Measurements from ENCODE around the gene SUPT6H. TPM values are rescaled to one million over a fixed set of nuclear protein-coding genes. Genes with fewer than 3 reads are reported as not detected.
"Not testable (repeated sequence)": the region's sequence is repeated elsewhere in the genome, so short reads cannot be mapped to it uniquely, and the experiment has no call there.

The SUPT6H gene
- total and polyA plus RNA-seq, 2 donors (not counting 1 experiment from before 2014, with no cell fraction given): 35.8 to 110 TPM

DNA sequence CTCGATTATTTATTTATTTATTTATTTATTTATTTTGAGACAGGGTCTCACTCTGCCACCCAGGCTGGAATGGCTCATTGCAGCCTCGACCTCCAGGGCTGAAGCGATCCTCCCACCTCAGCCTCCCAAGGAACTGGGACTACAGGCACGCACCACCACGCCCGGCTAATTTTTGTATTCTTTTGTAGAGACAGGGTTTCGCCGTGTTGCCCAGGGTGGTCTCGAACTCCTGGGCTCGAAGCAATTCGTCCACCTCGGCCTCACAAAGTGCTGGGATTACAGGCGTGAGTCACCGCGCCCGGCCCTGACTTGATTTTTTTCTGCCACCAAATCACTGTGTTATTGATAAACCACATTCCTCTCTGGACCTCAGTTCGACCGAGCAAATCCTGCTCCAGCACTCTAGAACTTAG, 57.0 kb downstream of the SUPT6H start:
- no peak for ATAC-seq (ENCODE audit: low read depth)
- H3K79me2 ChIP-seq (ENCODE audit: control insufficient read depth, insufficient read depth, low read length): peaks cover 27% of the 10 kb centered on the region
- peaks cover 52% of the 10 kb centered on the region for H3K4me1 Mint-ChIP-seq

DNA sequence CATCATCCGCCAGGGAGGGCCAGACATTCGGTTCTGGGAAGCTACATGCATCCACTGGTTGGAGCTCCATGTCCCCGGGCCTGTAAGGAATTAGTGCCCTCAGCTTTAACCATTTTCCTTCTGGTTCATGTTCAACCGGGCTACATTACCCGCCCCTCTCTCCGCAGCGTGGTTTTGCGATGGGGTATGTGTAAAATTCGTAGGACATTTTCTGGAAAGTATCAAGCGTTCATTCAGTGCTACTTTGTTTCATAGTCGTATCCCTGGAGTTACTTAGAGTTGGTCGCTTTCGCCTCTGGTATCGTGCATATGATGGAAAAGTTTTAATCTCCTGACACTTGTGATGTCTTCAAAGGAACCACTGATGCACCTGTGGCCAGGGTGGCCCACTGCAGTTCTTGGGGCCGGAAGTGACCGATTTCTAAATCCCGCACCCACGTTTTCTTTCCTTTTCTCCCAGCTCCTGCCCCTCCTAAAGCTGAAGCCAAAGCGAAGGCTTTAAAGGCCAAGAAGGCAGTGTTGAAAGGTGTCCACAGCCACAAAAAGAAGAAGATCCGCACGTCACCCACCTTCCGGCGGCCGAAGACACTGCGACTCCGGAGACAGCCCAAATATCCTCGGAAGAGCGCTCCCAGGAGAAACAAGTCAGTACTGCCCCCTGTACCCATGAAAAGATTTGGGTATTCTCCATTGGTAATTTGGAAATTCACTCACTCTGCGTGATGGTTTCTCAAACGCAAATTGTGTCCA, 58.4 kb downstream of the SUPT6H start:
- no peak for TF ChIP-seq EZH2 (IDR thresholded peaks at IDR 0.05; ENCODE audit: borderline replicate concordance, insufficient read depth, low read depth, low read length, poor library complexity, severe bottlenecking)
- TF ChIP-seq, protein P1, sequence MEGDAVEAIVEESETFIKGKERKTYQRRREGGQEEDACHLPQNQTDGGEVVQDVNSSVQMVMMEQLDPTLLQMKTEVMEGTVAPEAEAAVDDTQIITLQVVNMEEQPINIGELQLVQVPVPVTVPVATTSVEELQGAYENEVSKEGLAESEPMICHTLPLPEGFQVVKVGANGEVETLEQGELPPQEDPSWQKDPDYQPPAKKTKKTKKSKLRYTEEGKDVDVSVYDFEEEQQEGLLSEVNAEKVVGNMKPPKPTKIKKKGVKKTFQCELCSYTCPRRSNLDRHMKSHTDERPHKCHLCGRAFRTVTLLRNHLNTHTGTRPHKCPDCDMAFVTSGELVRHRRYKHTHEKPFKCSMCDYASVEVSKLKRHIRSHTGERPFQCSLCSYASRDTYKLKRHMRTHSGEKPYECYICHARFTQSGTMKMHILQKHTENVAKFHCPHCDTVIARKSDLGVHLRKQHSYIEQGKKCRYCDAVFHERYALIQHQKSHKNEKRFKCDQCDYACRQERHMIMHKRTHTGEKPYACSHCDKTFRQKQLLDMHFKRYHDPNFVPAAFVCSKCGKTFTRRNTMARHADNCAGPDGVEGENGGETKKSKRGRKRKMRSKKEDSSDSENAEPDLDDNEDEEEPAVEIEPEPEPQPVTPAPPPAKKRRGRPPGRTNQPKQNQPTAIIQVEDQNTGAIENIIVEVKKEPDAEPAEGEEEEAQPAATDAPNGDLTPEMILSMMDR (IDR thresholded peaks at IDR 0.05): no peak
- WGBS (ENCODE audit: insufficient coverage): 2% methylated on average over 19 of the region's 30 CpGs
- Histone ChIP-seq H3K4me3 (ENCODE audit: control extremely low read depth in 1 of 5, extremely low read depth in 1 of 5, insufficient read depth in 1 of 5, low read depth in 2 of 5, low read length in 4 of 5) (peak overlapping the region; percentile 64 to 98 (median 97)), H3K4me2 (replicated peaks; ENCODE audit: low read depth, low read length, poor library complexity, severe bottlenecking) (peak overlapping the region; percentile 83), H3K9me3 (ENCODE audit: control extremely low read depth in 1 of 3, control insufficient read depth in 2 of 3, insufficient read depth in 1 of 3, low read length in 2 of 3) (no peaks in the 10 kb centered on the region), H3K79me2 (ENCODE audit: control insufficient read depth, insufficient read depth, low read length) (peaks cover 27% of the 10 kb centered on the region), H3K4me1 (ENCODE audit: control insufficient read depth in 2 of 2, insufficient read depth in 2 of 2, low read length in 2 of 2) (peaks cover 53 to 73% of the 10 kb centered on the region in 2 donors), H2AFZ (ENCODE audit: insufficient read depth, low read depth, low read length, poor library complexity, severe bottlenecking) (peak overlapping the region; percentile 77), H3K27me3 (replicated peaks in 1 of 4; ENCODE audit: control extremely low read depth in 1 of 4, control insufficient read depth in 3 of 4, insufficient read depth in 4 of 4, low read length in 3 of 4) (peaks cover 0 to 8% (median 2%) of the 10 kb centered on the region in 4 experiments), H3K27ac (ENCODE audit: low read length in 2 of 2) (peak overlapping the region; percentile 77 to 81), H4K20me1 (ENCODE audit: control insufficient read depth, insufficient read depth, low read length, poor library complexity, severe bottlenecking) (peaks cover 51% of the 10 kb centered on the region), H3K9ac (ENCODE audit: low read length) (peak overlapping the region; percentile 86), H3K36me3 (replicated peaks in 1 of 2; ENCODE audit: control extremely low read depth in 1 of 2, control insufficient read depth in 1 of 2, extremely low read depth in 1 of 2, insufficient read depth in 2 of 2, low read length in 1 of 2) (peaks cover 0 to 39% of the 10 kb centered on the region in 2 experiments)
- Mint-ChIP-seq H3K9me3 (ENCODE audit: insufficient read depth) (no peaks in the 10 kb centered on the region), H3K4me3 (peak overlapping the region; percentile 99), H3K27me3 (no peaks in the 10 kb centered on the region), H3K4me1 (peaks cover 66% of the 10 kb centered on the region), H3K27ac (peak overlapping the region; percentile 97)
- ChIA-PET POLR2A (interaction anchor here (0.9 to 2.5 kb wide), 12 partner anchors 8 to 231 kb away, joined by 3 to 38 read pairs (median 9); partner anchors contain the start of genes BLTP2, FAM222B, NEK8 and PHF12), CTCF (interaction anchor here (0.8 to 15.9 kb wide), 14 partner anchors 9 to 233 kb away, joined by 3 to 1020 read pairs (median 5); partner anchors contain the start of genes FAM222B, PHF12, PROCA1 and TRAF4)
- ATAC-seq (ENCODE audit: low read depth) (no peak), DNase-seq (no peak)
- intact Hi-C loops (cut with micrococcal nuclease): no loop called here

More for the DNA sequence above, 57.0 kb downstream of the SUPT6H start:
- ChIA-PET POLR2A (interaction anchor here (0.7 to 2.5 kb wide), 17 partner anchors 8 to 233 kb away, joined by 3 to 38 read pairs (median 5); partner anchors contain the start of genes BLTP2, FAM222B, NEK8 and PHF12), CTCF (interaction anchor here (0.6 to 15.9 kb wide), 12 partner anchors 8 to 233 kb away, joined by 3 to 1020 read pairs (median 4); partner anchors contain the start of genes FAM222B, PHF12, PROCA1 and TRAF4)
- Mint-ChIP-seq H3K27ac (peak overlapping the region; percentile 97), H3K27me3 (no peaks in the 10 kb centered on the region), H3K4me3 (peak overlapping the region; percentile 99), H3K9me3 (ENCODE audit: insufficient read depth) (no peaks in the 10 kb centered on the region)
- H3K27me3 ChIP-seq (replicated peaks in 1 of 4; ENCODE audit: control extremely low read depth in 1 of 4, control insufficient read depth in 3 of 4, insufficient read depth in 4 of 4, low read length in 3 of 4): peaks cover 0 to 8% (median 2%) of the 10 kb centered on the region in 4 experiments
- peak overlapping the region; percentile 77 for H2AFZ ChIP-seq (ENCODE audit: insufficient read depth, low read depth, low read length, poor library complexity, severe bottlenecking)
- H3K36me3 ChIP-seq (replicated peaks in 1 of 2; ENCODE audit: control extremely low read depth in 1 of 2, control insufficient read depth in 1 of 2, extremely low read depth in 1 of 2, insufficient read depth in 2 of 2, low read length in 1 of 2): peaks cover 0 to 32% of the 10 kb centered on the region in 2 experiments
- H3K4me2 ChIP-seq (replicated peaks; ENCODE audit: low read depth, low read length, poor library complexity, severe bottlenecking): peak overlapping the region; percentile 83
- H3K27ac ChIP-seq (ENCODE audit: low read length in 2 of 2): peak overlapping the region; percentile 77 to 81
- TF ChIP-seq EZH2 (IDR thresholded peaks at IDR 0.05; ENCODE audit: borderline replicate concordance, insufficient read depth, low read depth, low read length, poor library complexity, severe bottlenecking): no peak
- intact Hi-C loops (cut with micrococcal nuclease): loop anchor here (1.0 to 10.0 kb wide), 10 partner anchors 8 to 573 kb away; partner anchors contain the start of genes ALDOC, BLTP2, ERAL1 and NEK8
- DNase-seq: no peak
- peak overlapping the region; percentile 86 for H3K9ac ChIP-seq (ENCODE audit: low read length)
- H3K9me3 ChIP-seq (ENCODE audit: control extremely low read depth in 1 of 3, control insufficient read depth in 2 of 3, insufficient read depth in 1 of 3, low read length in 2 of 3): no peaks in the 10 kb centered on the region
- peak overlapping the region; percentile 64 to 98 (median 97) for H3K4me3 ChIP-seq (ENCODE audit: control extremely low read depth in 1 of 5, extremely low read depth in 1 of 5, insufficient read depth in 1 of 5, low read depth in 2 of 5, low read length in 4 of 5)
- WGBS (ENCODE audit: insufficient coverage): 45% methylated on average over 14 of the region's 18 CpGs
- H3K4me1 ChIP-seq (ENCODE audit: control insufficient read depth in 2 of 2, insufficient read depth in 2 of 2, low read length in 2 of 2): peaks cover 47 to 62% of the 10 kb centered on the region in 2 donors
- H4K20me1 ChIP-seq (ENCODE audit: control insufficient read depth, insufficient read depth, low read length, poor library complexity, severe bottlenecking): peaks cover 38% of the 10 kb centered on the region

DNA sequence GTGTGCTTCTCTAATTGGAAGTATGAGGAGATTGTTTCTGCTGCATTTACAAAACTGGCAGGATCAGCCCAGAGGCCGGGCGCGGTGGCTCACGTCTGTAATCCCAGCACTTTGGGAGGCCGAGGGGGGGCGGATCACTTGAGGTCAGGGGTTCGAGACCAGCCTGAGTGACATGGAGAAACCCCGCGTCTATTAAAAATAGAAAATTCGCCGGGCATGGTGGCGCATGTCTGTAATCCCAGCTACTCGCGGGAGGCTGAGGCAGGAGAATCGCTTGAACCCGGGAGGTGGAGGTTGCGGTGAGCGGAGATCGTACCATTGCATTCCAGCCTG, 59.0 kb downstream of the SUPT6H start:
- Histone ChIP-seq H3K36me3 (replicated peaks in 1 of 2; ENCODE audit: control extremely low read depth in 1 of 2, control insufficient read depth in 1 of 2, extremely low read depth in 1 of 2, insufficient read depth in 2 of 2, low read length in 1 of 2) (peaks cover 0 to 39% of the 10 kb centered on the region in 2 experiments), H3K4me2 (replicated peaks; ENCODE audit: low read depth, low read length, poor library complexity, severe bottlenecking) (peak overlapping the region; percentile 83), H4K20me1 (ENCODE audit: control insufficient read depth, insufficient read depth, low read length, poor library complexity, severe bottlenecking) (peaks cover 56% of the 10 kb centered on the region), H3K27ac (ENCODE audit: low read length in 2 of 2) (peak overlapping the region in 1 of 2 donors; percentile 81), H3K9ac (ENCODE audit: low read length) (peak overlapping the region; percentile 86), H3K4me1 (ENCODE audit: control insufficient read depth in 2 of 2, insufficient read depth in 2 of 2, low read length in 2 of 2) (peaks cover 57 to 78% of the 10 kb centered on the region in 2 donors), H3K4me3 (ENCODE audit: control extremely low read depth in 1 of 5, extremely low read depth in 1 of 5, insufficient read depth in 1 of 5, low read depth in 2 of 5, low read length in 4 of 5) (peak overlapping the region; percentile 64 to 98 (median 97)), H3K79me2 (ENCODE audit: control insufficient read depth, insufficient read depth, low read length) (peaks cover 27% of the 10 kb centered on the region)
- peak overlapping the region; percentile 97 for H3K27ac Mint-ChIP-seq
- H3K9me3 Mint-ChIP-seq (ENCODE audit: insufficient read depth); DNase-seq; intact Hi-C loops (cut with micrococcal nuclease); H2AFZ ChIP-seq (ENCODE audit: insufficient read depth, low read depth, low read length, poor library complexity, severe bottlenecking); H3K27me3 Mint-ChIP-seq; H3K27me3 ChIP-seq (replicated peaks in 1 of 4; ENCODE audit: control extremely low read depth in 1 of 4, control insufficient read depth in 3 of 4, insufficient read depth in 4 of 4, low read length in 3 of 4); H3K9me3 ChIP-seq (ENCODE audit: control extremely low read depth in 1 of 3, control insufficient read depth in 2 of 3, insufficient read depth in 1 of 3, low read length in 2 of 3); ATAC-seq (ENCODE audit: low read depth): not testable (repeated sequence)
- 52% methylated on average over 18 of the region's 19 CpGs for WGBS (ENCODE audit: insufficient coverage)
- peak overlapping the region; percentile 99 for H3K4me3 Mint-ChIP-seq
- peaks cover 70% of the 10 kb centered on the region for H3K4me1 Mint-ChIP-seq
- ChIA-PET CTCF (interaction anchor here (0.8 to 15.9 kb wide), 5 partner anchors 25 to 229 kb away, joined by 4 to 1020 read pairs (median 5); partner anchors contain the start of gene TRAF4), POLR2A (interaction anchor here (0.7 to 2.5 kb wide), 3 partner anchors 10 to 43 kb away, joined by 4 to 38 read pairs (median 5); partner anchors contain the start of gene PROCA1)
